Neural cell (in vitro differentiated cells): ENCODE data around the gene RWDD1. TPM values are rescaled to one million over a fixed set of nuclear protein-coding genes. Genes with fewer than 3 reads are reported as not detected.

Experiments
- H2AFZ ChIP-seq: fragments of 200-600, 300-800 bp; sonication (generic), shearing (Covaris generic); 2 replicates; pipeline ENCODE4 v1.6.0; 2014; ENCODE audit warnings: low read depth, mild to moderate bottlenecking, antibody characterized with exemption, low read length, moderate library complexity
- H3F3A ChIP-seq: fragments of 200-600 bp; shearing (Covaris generic); 2 replicates; pipeline ENCODE4 v1.6.1; 2016; ENCODE audit warnings: mild to moderate bottlenecking, moderate library complexity, mixed read lengths, antibody characterized with exemption, low read length; ENCODE audit not compliant: insufficient read depth, poor library complexity, severe bottlenecking
- H3K27ac ChIP-seq: fragments of 200-600, 300-800 bp; sonication (generic), shearing (Covaris generic); 2 replicates; pipeline ENCODE4 v1.5.1; 2014; ENCODE audit warnings: mild to moderate bottlenecking, low read length, moderate library complexity
- H3K27me3 ChIP-seq: fragments of 300-800, 200-600 bp; sonication (generic), shearing (Covaris generic); 2 replicates; pipeline ENCODE4 v1.6.0; 2014; ENCODE audit warnings: mild to moderate bottlenecking, low read depth, low read length, moderate library complexity; ENCODE audit not compliant: insufficient read depth
- H3K36me3 ChIP-seq: fragments of 300-800, 200-600 bp; sonication (generic), shearing (Covaris generic); 2 replicates; pipeline ENCODE4 v1.5.1; 2014; ENCODE audit warnings: mild to moderate bottlenecking, antibody characterized with exemption, low read length, moderate library complexity; ENCODE audit not compliant: insufficient read depth
- H3K4me2 ChIP-seq: fragments of 300-800, 200-600 bp; sonication (generic), shearing (Covaris generic); 2 replicates; pipeline ENCODE4 v1.6.0; 2014; ENCODE audit warnings: mild to moderate bottlenecking, low read length
- H3K4me3 ChIP-seq: fragments of 300-800, 200-600 bp; sonication (generic), shearing (Covaris generic); 2 replicates; pipeline ENCODE4 v1.5.1; 2014; ENCODE audit warnings: mild to moderate bottlenecking, low read length, moderate library complexity
- H3K79me2 ChIP-seq: fragments of 200-600 bp; shearing (Covaris generic); replicated peaks from 2 replicates; pipeline ENCODE4 v1.6.0; 2014; ENCODE audit warnings: mild to moderate bottlenecking, low read length, moderate library complexity; ENCODE audit not compliant: insufficient read depth
- H3K9ac ChIP-seq: fragments of 300-800, 200-600 bp; sonication (generic), shearing (Covaris generic); 2 replicates; pipeline ENCODE4 v1.6.1; 2016; ENCODE audit warnings: mild to moderate bottlenecking, low read length, mixed read lengths
- H3K9me2 ChIP-seq: fragments of 200-600 bp; shearing (Covaris generic); 2 replicates; pipeline ENCODE4 v1.6.1; 2016; ENCODE audit warnings: mild to moderate bottlenecking, low read length, mixed read lengths; ENCODE audit not compliant: insufficient read depth
- H3K9me3 ChIP-seq: fragments of 200-600, 300-800 bp; sonication (generic), shearing (Covaris generic); 2 replicates; pipeline ENCODE4 v1.6.1; 2016; ENCODE audit warnings: mild to moderate bottlenecking, mixed run types, low read length, moderate library complexity, mixed read lengths
- H4K20me1 ChIP-seq: fragments of 200-600 bp; shearing (Covaris generic); 2 replicates; pipeline ENCODE4 v1.6.1; 2016; ENCODE audit warnings: mild to moderate bottlenecking, mixed run types; ENCODE audit not compliant: insufficient read depth
- CTCF ChIP-seq: fragments of 450-650 bp; IDR thresholded peaks from 2 replicates; pipeline ENCODE4 v1.5.1; 2014; ENCODE audit warnings: antibody characterized with exemption, mild to moderate bottlenecking, moderate library complexity; ENCODE audit not compliant: poor library complexity, severe bottlenecking
- EP300 ChIP-seq: fragments of 450-650 bp; conservative IDR thresholded peaks from 2 replicates; pipeline ENCODE4 v1.6.1; 2014; ENCODE audit warnings: antibody characterized with exemption, mild to moderate bottlenecking, moderate library complexity; ENCODE audit not compliant: poor library complexity, severe bottlenecking
- EZH2 ChIP-seq: fragments of 200-600, 300-800 bp; shearing (Covaris generic), sonication (generic); IDR thresholded peaks from 2 replicates; pipeline ENCODE4 v1.6.1; 2014; ENCODE audit warnings: antibody characterized with exemption, low read length, borderline replicate concordance, mild to moderate bottlenecking; ENCODE audit not compliant: insufficient read depth, poor library complexity, severe bottlenecking
- MXI1 ChIP-seq: fragments of 450-650 bp; conservative IDR thresholded peaks from 2 replicates; pipeline ENCODE4 v1.6.1; 2014; ENCODE audit warnings: antibody characterized with exemption, mild to moderate bottlenecking; ENCODE audit not compliant: poor library complexity, severe bottlenecking
- POLR2AphosphoS5 ChIP-seq: IDR thresholded peaks from 2 replicates; pipeline ENCODE4 v1.6.1; 2012
- RAD21 ChIP-seq: fragments of 450-650 bp; conservative IDR thresholded peaks from 2 replicates; pipeline ENCODE4 v1.6.1; 2014; ENCODE audit warnings: antibody characterized with exemption, mild to moderate bottlenecking, moderate library complexity
- REST ChIP-seq: IDR thresholded peaks from 2 replicates; pipeline ENCODE4 v1.6.1; 2012; ENCODE audit warnings: borderline replicate concordance
- SMC3 ChIP-seq: fragments of 450-650 bp; conservative IDR thresholded peaks from 2 replicates; pipeline ENCODE4 v1.6.1; 2014; ENCODE audit warnings: antibody characterized with exemption, mild to moderate bottlenecking, moderate library complexity; ENCODE audit not compliant: poor library complexity
- TAF1 ChIP-seq: IDR thresholded peaks from 2 replicates; pipeline ENCODE4 v1.6.1; 2012; ENCODE audit warnings: low read depth
- polyA plus RNA-seq: library from polyadenylated mRNA; depleted of rRNA; stranded (reverse); fragments of >200 nt; gene quantifications from 2 replicates; pipeline ENCODE4 v1.2.3, GENCODE V29; 2014

RWDD1 gene
- polyA plus RNA-seq, 1 donor from 2014 or later, result 83.3 TPM

GRCh38 chr6:116578335-116578734 is 7.0 kb downstream of the RWDD1 start:
- TF ChIP-seq SMC3 (no peak), CTCF (no peak), EP300 (no peak), POLR2AphosphoS5 (no peak), MXI1 (no peak), TAF1 (no peak)
- Histone ChIP-seq H3F3A (no peaks in the 10 kb centered on the region), H3K36me3 (no peaks in the 10 kb centered on the region), H3K4me3 (no peak overlapping the region), H3K9ac (no peak overlapping the region), H2AFZ (no peak overlapping the region), H3K9me3 (no peaks in the 10 kb centered on the region), H3K79me2 (peaks cover 16% of the 10 kb centered on the region), H3K27me3 (no peaks in the 10 kb centered on the region), H3K9me2 (no peaks in the 10 kb centered on the region), H4K20me1 (no peaks in the 10 kb centered on the region), H3K27ac (no peak overlapping the region), H3K4me2 (no peak overlapping the region)

DNA sequence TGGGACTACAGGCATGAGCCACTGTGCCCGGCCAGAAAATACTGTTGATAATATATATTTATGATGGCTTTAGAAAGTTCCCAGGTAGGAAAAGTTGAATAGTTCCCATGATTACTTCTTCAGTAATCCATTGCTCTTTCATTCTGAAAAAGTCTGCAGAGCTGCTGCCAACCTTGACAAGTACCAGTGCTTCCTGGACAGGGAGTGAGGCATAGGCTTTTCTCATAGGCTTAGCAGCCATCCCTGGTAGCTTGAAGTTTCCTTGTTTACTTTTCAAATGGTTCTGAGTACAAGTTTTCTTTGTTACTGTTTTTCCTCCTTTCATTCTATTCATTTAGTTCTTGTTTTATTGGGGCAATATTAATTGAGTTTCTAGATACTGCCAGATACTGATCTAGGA is 7.8 kb downstream of the RWDD1 start:
- Histone ChIP-seq H2AFZ (no peak overlapping the region), H3K9me2 (no peaks in the 10 kb centered on the region), H3F3A (no peaks in the 10 kb centered on the region), H3K9ac (no peak overlapping the region), H3K4me3 (no peak overlapping the region), H3K36me3 (no peaks in the 10 kb centered on the region), H3K27me3 (no peaks in the 10 kb centered on the region), H4K20me1 (no peaks in the 10 kb centered on the region), H3K79me2 (peaks cover 8% of the 10 kb centered on the region), H3K27ac (no peak overlapping the region), H3K9me3 (no peaks in the 10 kb centered on the region), H3K4me2 (no peak overlapping the region)
- TF ChIP-seq MXI1 (no peak), EZH2 (no peak), REST (no peak), EP300 (no peak), SMC3 (no peak), RAD21 (no peak), CTCF (no peak), TAF1 (no peak), POLR2AphosphoS5 (no peak)
